CD14-positive monocyte (primary cell): ENCODE results near the gene LRRC18. TPM values are rescaled to one million over a fixed set of nuclear protein-coding genes. Genes with fewer than 3 reads are reported as not detected.
A peak's percentile ranks its signal among the peaks of the same experiment; 100 is the strongest.

Experiments used
- DNase-seq, 3 donors: peaks; one replicate each; pipeline ENCODE4 v3.0.0-alpha.2; 2011 to 2022
- H2AFZ ChIP-seq: 2 replicates; pipeline ENCODE4 v1.6.0; 2012; ENCODE audit warnings: mild to moderate bottlenecking, low read depth, low read length, inconsistent platforms; ENCODE audit not compliant: insufficient read depth, poor library complexity, severe bottlenecking
- H3K27ac ChIP-seq, 2 donors: 1 replicate in 1 of 2; 2 replicates in 1 of 2; pipeline ENCODE4 v1.5.1; 2012 to 2013; ENCODE audit warnings: low read length in 2 of 2, control low read depth in 1 of 2, inconsistent platforms in 1 of 2, low read depth in 1 of 2, mild to moderate bottlenecking in 1 of 2
- H3K27me3 ChIP-seq, 2 donors: one replicate each; pipeline versions ENCODE4 v1.6.0 to v1.6.1; 2011 to 2013; ENCODE audit warnings: low read length in 2 of 2; ENCODE audit not compliant: control insufficient read depth in 2 of 2, insufficient read depth in 2 of 2
- H3K36me3 ChIP-seq, 2 donors: replicated peaks in 1 of 2; 1 replicate in 1 of 2; 2 replicates in 1 of 2; pipeline versions ENCODE4 v1.5.1 to v1.6.1; 2012 to 2013; ENCODE audit warnings: low read length in 2 of 2, control low read depth in 1 of 2, inconsistent platforms in 1 of 2, mild to moderate bottlenecking in 1 of 2; ENCODE audit not compliant: insufficient read depth in 2 of 2, control insufficient read depth in 1 of 2
- H3K4me1 ChIP-seq, 2 donors: 1 replicate in 1 of 2; 2 replicates in 1 of 2; pipeline versions ENCODE4 v1.5.1 to v1.6.1; 2012 to 2013; ENCODE audit warnings: low read length in 2 of 2, control low read depth in 1 of 2, inconsistent platforms in 1 of 2, mild to moderate bottlenecking in 1 of 2, moderate library complexity in 1 of 2; ENCODE audit not compliant: insufficient read depth in 2 of 2, control insufficient read depth in 1 of 2
- H3K4me2 ChIP-seq: replicated peaks from 2 replicates; pipeline ENCODE3; 2012; ENCODE audit warnings: low read length, moderate library complexity, mild to moderate bottlenecking; ENCODE audit not compliant: poor library complexity, severe bottlenecking; ENCODE audit errors: extremely low read depth
- H3K4me3 ChIP-seq, 3 experiments: fragments of 200-600 bp in 1 of 3; sonication (generic) in 1 of 3; replicated peaks in 1 of 3; 1 replicate in 2 of 3; 2 replicates in 1 of 3; pipeline ENCODE4 v1.5.1; 2011 to 2013; ENCODE audit warnings: low read length in 3 of 3, mild to moderate bottlenecking in 3 of 3, control low read depth in 2 of 3, low read depth in 2 of 3, inconsistent platforms in 1 of 3, moderate library complexity in 1 of 3
- H3K79me2 ChIP-seq: 2 replicates; pipeline ENCODE4 v1.6.0; 2012; ENCODE audit warnings: mild to moderate bottlenecking, control low read depth, inconsistent platforms, low read length, moderate library complexity; ENCODE audit not compliant: insufficient read depth
- H3K9ac ChIP-seq: 2 replicates; pipeline ENCODE4 v1.6.0; 2017; ENCODE audit warnings: low read length, mild to moderate bottlenecking; ENCODE audit not compliant: insufficient read depth, poor library complexity, severe bottlenecking
- H3K9me3 ChIP-seq, 2 donors: replicated peaks in 1 of 2; 1 replicate in 1 of 2; 2 replicates in 1 of 2; pipeline versions ENCODE4 v1.5.1 to v1.6.1; 2012 to 2013; ENCODE audit warnings: low read length in 2 of 2, control low read depth in 1 of 2; ENCODE audit not compliant: control insufficient read depth in 1 of 2, insufficient read depth in 1 of 2
- H4K20me1 ChIP-seq: 2 replicates; pipeline ENCODE4 v1.6.0; 2012; ENCODE audit warnings: mild to moderate bottlenecking, low read length, control low read depth, moderate library complexity; ENCODE audit not compliant: insufficient read depth
- H3K27ac Mint-ChIP-seq, 7 donors: one replicate each; pipeline ENCODE4 v1.8.0; 2020; ENCODE audit warnings: mild to moderate bottlenecking in 7 of 7, mixed read lengths in 7 of 7, moderate library complexity in 6 of 7, inconsistent platforms in 2 of 7
- H3K27me3 Mint-ChIP-seq, 3 donors: one replicate each; pipeline ENCODE4 v1.8.0; 2021 to 2022; ENCODE audit warnings: low read depth in 3 of 3, mild to moderate bottlenecking in 3 of 3, mixed read lengths in 3 of 3, moderate library complexity in 3 of 3, inconsistent platforms in 1 of 3
- H3K36me3 Mint-ChIP-seq, 2 donors: one replicate each; pipeline ENCODE4 v1.8.0; 2020; ENCODE audit warnings: mixed read lengths in 2 of 2, inconsistent platforms in 1 of 2, mild to moderate bottlenecking in 1 of 2
- H3K4me1 Mint-ChIP-seq: one replicate; pipeline ENCODE4 v1.8.0; 2020; ENCODE audit warnings: mild to moderate bottlenecking, mixed read lengths
- H3K4me3 Mint-ChIP-seq, 2 donors: one replicate each; pipeline ENCODE4 v1.8.0; 2020; ENCODE audit warnings: mild to moderate bottlenecking in 2 of 2, mixed read lengths in 2 of 2, moderate library complexity in 1 of 2
- H3K9me3 Mint-ChIP-seq, 7 donors: one replicate each; pipeline ENCODE4 v1.8.0; 2020 to 2022; ENCODE audit warnings: mixed read lengths in 7 of 7, mild to moderate bottlenecking in 6 of 7, moderate library complexity in 6 of 7, inconsistent platforms in 2 of 7
- WGBS: methylation state at CpG from one replicate; pipeline ENCODE4 v1.1.5; 2013; ENCODE audit warnings: missing lambda C conversion rate; ENCODE audit not compliant: insufficient coverage; 5-methylcytosine and 5-hydroxymethylcytosine counted together
- intact Hi-C, 2 donors: fragments of 100-400 bp; cut with micrococcal nuclease; formaldehyde crosslinking; loops; one replicate each; pipeline versions ENCODE4 v1.15.0 to v1.15.1; 2023
- polyA plus RNA-seq, 3 donors: library from polyadenylated mRNA; depleted of rRNA in 1 of 3; unstranded in 2 of 3; stranded (reverse) in 1 of 3; fragments of 300-500 nt in 2 of 3; fragments of >200 nt in 1 of 3; fragmentation: Illumina TruSeq in 2 of 3; gene quantifications; 1 replicate in 2 of 3; 2 replicates in 1 of 3; pipeline ENCODE4 v1.2.3, GENCODE V29; 2012 to 2021
- small RNA-seq: library from RNA; depleted of rRNA; stranded (forward); fragments of <200 nt; gene quantifications from one replicate; pipeline ENCODE3, GENCODE V24; 2012; ENCODE audit warnings: low read depth; ENCODE audit not compliant: insufficient read length
- TF ChIP-seq, protein P1 (sequence below): fragments of 200-600 bp; IDR thresholded peaks from one replicate; pipeline ENCODE4 v1.8.0; 2022; ENCODE audit warnings: antibody characterized with exemption, mild to moderate bottlenecking

LRRC18 gene
- polyA plus RNA-seq, 3 donors, result not detected

GRCh38 chr10:48878091-48878490 is 61.5 kb downstream of the LRRC18 start:
- WGBS, result 96% methylated on average over 3 of the region's 3 CpGs
- TF ChIP-seq, protein P1, sequence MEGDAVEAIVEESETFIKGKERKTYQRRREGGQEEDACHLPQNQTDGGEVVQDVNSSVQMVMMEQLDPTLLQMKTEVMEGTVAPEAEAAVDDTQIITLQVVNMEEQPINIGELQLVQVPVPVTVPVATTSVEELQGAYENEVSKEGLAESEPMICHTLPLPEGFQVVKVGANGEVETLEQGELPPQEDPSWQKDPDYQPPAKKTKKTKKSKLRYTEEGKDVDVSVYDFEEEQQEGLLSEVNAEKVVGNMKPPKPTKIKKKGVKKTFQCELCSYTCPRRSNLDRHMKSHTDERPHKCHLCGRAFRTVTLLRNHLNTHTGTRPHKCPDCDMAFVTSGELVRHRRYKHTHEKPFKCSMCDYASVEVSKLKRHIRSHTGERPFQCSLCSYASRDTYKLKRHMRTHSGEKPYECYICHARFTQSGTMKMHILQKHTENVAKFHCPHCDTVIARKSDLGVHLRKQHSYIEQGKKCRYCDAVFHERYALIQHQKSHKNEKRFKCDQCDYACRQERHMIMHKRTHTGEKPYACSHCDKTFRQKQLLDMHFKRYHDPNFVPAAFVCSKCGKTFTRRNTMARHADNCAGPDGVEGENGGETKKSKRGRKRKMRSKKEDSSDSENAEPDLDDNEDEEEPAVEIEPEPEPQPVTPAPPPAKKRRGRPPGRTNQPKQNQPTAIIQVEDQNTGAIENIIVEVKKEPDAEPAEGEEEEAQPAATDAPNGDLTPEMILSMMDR, result no peak
- H3K36me3 ChIP-seq, result peaks cover 69 to 89% of the 10 kb centered on the region in 2 donors

GRCh38 chr10:48872234-48872633 is 67.4 kb downstream of the LRRC18 start:
- Histone ChIP-seq H3K27me3 (no peaks in the 10 kb centered on the region), H3K4me2 (no peak overlapping the region)
- H3K4me1 Mint-ChIP-seq, result no peaks in the 10 kb centered on the region

More at GRCh38 chr10:48878091-48878490, 61.5 kb downstream of the LRRC18 start:
- no peak overlapping the region for H3K27ac ChIP-seq
- no peak overlapping the region for H3K9ac ChIP-seq
- no peaks in the 10 kb centered on the region for H3K4me1 ChIP-seq
- Mint-ChIP-seq H3K4me1 (peaks cover 6% of the 10 kb centered on the region), H3K9me3 (peaks cover 0 to 3% (median 0%) of the 10 kb centered on the region in 7 donors), H3K27me3 (peaks cover 0 to 5% (median 0%) of the 10 kb centered on the region in 3 donors), H3K27ac (peak overlapping the region in 2 of 7 donors; percentile 19 to 33), H3K4me3 (no peak overlapping the region), H3K36me3 (peaks cover 67 to 90% of the 10 kb centered on the region in 2 donors)
- H2AFZ ChIP-seq, result no peak overlapping the region
- H4K20me1 ChIP-seq, result no peaks in the 10 kb centered on the region
- intact Hi-C loops, result no loop called here
- no peak for DNase-seq
- no peak overlapping the region for H3K4me3 ChIP-seq
- H3K9me3 ChIP-seq, result no peaks in the 10 kb centered on the region
- no peaks in the 10 kb centered on the region for H3K27me3 ChIP-seq
- no peak overlapping the region for H3K4me2 ChIP-seq
- no peaks in the 10 kb centered on the region for H3K79me2 ChIP-seq

More at GRCh38 chr10:48872234-48872633, 67.4 kb downstream of the LRRC18 start:
- Histone ChIP-seq H3K4me3 (no peak overlapping the region), H3K27ac (no peak overlapping the region), H2AFZ (no peak overlapping the region), H3K36me3 (peaks cover 75 to 97% of the 10 kb centered on the region in 2 donors), H3K9me3 (no peaks in the 10 kb centered on the region), H4K20me1 (no peaks in the 10 kb centered on the region), H3K4me1 (no peaks in the 10 kb centered on the region), H3K79me2 (no peaks in the 10 kb centered on the region), H3K9ac (no peak overlapping the region)
- H3K27me3 Mint-ChIP-seq, result peaks cover 0 to 2% (median 0%) of the 10 kb centered on the region in 3 donors
- 86% methylated on average over 1 of the region's 1 CpG for WGBS
- no peak overlapping the region for H3K4me3 Mint-ChIP-seq
- TF ChIP-seq, protein P1, result no peak
- peaks cover 79 to 91% of the 10 kb centered on the region in 2 donors for H3K36me3 Mint-ChIP-seq
- H3K27ac Mint-ChIP-seq, result no peak overlapping the region
- DNase-seq, result no peak
- H3K9me3 Mint-ChIP-seq, result no peaks in the 10 kb centered on the region
- intact Hi-C loops, result no loop called here

Small RNA genes lying within 50 kb of the gene (small RNA-seq; reads per million reads assigned to genes)
- gene MIR4294, result not detected

Other genes starting within 250 kb of the LRRC18 start
- gene VSTM4, start 175.7 kb upstream of the LRRC18 start, polyA plus RNA-seq, result not detected
- gene FAM170B, start 194.2 kb upstream of the LRRC18 start, polyA plus RNA-seq, result not detected
- gene TMEM273, start 248.6 kb upstream of the LRRC18 start, polyA plus RNA-seq, result 1 to 10 TPM; 6.7 to 7.9 (median 6.9) TPM